ENCODE measurements around the gene CEBPZOS.
"Not testable (repeated sequence)": the region's sequence is repeated elsewhere in the genome, so short reads cannot be mapped to it uniquely, and the experiment has no call there.

CEBPZOS gene

DNA sequence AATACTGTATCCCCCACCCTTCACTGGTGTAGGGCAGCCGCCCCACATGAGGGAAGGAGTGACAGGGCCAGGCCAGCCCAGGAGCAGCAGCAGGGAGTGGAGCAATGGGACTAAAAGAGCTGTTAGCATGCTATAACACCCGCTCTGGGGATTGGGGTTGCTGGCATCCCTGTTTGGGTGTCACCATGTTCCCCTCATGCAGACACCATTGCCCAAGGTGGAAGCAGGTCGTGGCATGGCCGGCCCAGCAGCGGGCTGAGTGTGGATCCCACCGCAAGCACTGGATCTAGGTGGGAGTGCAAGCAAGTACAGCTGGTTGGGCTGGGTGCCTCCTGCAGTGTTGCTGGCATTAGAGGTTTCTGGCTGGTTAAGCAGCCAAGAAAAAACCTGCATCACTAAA is 4.5 kb upstream of the CEBPZOS start:
- no peak for DNase-seq

DNA sequence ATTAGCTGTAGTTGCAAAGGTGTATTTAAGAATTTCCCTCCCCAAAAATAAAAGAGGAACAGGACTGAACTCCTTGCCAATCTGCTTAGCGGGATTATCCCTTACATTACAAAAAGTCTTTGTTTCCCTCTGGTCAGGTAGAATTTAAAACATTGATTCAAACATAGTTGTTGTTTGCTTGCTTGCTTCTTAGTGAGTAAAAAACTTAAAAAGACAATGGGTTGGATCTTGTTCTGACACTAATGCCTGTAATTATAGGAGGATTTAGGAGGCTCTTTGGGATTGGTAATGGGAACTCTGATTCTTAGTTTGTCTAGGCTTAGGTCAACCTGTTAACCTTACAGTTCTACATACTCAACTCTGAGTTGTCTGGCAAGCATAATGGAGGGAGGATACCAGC is 3.7 kb upstream of the CEBPZOS start:
- no peak for DNase-seq

- DNase-seq = not testable (repeated sequence)
Measured at GRCh38 chr2:37195862-37196319, 405 bp upstream of the CEBPZOS start.

DNA sequence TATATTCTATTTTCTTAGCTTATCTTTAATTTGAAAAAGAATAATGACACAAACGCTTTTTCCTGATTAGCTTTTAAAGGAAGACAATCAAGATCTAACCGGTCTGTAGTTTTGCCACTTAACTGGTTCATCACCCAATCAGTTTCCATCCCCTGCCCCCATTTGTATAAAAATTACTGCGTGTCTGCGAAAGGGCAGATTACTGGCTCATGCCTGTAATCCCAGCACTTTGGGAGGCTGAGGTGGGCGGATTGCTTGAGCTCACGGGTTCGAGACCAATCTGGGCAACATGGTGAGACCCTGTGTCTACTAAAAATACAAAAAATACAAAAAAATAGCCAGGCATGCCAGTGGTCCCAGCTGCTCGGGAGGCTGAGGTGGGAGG is 2.4 kb downstream of the CEBPZOS start:
- no peak for DNase-seq

- no peak for DNase-seq
Measured at GRCh38 chr2:37201208-37201607, 4.9 kb downstream of the CEBPZOS start.

- peak; percentile 49 for DNase-seq
Measured at GRCh38 chr2:37201766-37202165, 5.5 kb downstream of the CEBPZOS start.

- no peak for DNase-seq
Measured at GRCh38 chr2:37203708-37204107, 7.4 kb downstream of the CEBPZOS start.

DNA sequence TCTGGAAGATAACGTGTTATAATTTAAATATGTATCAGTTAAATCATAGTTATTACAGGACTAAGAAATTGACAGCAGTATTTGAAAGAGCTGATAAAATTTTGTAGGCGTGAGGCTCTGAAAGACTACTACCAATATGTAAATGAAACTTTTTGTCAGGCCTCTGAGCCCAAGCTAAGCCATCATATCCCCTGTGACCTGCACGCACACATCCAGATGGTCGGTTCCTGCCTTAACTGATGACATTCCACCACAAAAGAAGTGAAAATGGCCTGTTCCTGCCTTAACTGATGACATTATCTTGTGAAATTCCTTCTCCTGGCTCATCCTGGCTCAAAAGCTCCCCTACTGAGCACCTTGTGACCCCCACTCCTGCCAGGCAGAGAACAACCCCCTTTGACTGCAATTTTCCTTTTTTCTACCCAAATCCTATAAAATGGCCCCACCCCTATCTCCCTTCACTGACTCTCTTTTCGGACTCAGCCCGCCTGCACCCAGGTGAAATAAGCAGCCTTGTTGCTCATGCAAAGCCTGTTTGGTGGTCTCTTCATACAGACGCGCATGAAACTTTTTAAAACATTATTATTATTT is 8.9 kb downstream of the CEBPZOS start:
- DNase-seq = not testable (repeated sequence)

DNA sequence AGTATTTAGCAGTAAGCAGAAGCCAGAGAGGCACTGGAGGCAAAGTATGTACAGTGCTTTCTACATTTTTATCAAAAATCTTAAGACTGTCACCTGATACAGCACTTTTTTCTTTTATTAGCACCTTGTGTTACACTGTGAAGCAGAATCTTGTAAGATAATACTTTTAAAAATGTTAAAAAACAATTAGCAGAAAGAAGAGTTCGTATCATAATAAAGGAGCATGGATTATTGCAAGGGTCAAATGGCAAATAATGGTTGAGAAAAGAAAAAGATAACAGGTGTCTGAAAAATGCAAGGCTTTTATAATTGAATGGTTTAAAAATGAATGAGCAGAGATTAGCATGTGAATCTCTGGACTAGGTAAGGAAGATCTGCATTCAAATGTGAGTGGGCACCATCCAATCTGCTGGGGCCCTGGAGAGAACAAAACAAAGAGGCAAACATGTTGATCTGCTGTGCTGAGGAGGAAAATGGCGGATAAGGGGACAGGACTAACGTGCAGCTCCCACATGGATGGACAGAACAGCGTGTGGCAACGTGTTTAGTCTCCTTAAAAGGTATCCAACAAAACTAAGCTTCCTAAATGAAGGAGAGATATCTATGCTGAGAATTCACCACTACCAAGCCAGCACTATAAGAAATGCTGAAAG is 9.5 kb downstream of the CEBPZOS start:
- DNase-seq = no peak

DNA sequence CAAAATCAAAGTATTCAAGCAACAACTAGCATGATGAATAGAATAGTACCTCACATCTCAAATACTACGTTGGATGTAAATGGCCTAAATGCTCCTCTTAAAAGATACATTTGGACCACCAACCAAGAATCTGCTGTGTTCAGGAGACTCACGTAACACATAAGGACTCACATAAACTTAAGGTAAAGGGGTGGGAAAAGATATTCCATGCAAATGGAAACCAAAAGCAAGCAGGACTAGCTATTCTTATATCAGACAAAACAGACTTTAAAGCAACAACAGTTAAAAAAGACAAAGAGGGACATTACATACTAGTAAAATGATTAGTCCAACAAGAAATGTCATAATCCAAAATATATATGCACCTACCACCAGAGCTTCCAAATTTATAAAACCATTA is 10.5 kb downstream of the CEBPZOS start:
- DNase-seq = not testable (repeated sequence)

GRCh38 chr2:37211212-37211611 is 14.9 kb downstream of the CEBPZOS start:
- no peak for DNase-seq

GRCh38 chr2:37211939-37212338 is 15.6 kb downstream of the CEBPZOS start:
- DNase-seq = no peak

GRCh38 chr2:37215250-37215649 is 19.0 kb downstream of the CEBPZOS start:
- no peak for DNase-seq

DNA sequence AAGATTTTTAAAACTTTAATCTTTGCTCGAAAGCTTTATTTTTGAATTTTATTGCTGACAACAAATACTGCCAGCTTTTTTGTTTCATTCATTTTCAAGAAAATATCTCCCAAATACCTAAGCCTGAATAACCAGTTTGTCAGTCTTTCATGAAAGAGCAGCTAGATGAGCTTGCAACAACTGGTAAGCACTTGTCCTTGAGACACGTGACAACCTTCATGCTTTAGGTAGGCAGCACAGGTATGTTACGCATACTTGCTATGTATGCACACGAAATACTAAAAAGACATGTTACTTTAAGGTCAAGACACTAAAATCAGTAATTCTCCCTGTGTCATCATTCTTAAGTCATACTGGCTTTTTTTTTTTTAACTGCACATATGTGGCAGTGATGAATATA is 22.8 kb downstream of the CEBPZOS start:
- DNase-seq = no peak

DNA sequence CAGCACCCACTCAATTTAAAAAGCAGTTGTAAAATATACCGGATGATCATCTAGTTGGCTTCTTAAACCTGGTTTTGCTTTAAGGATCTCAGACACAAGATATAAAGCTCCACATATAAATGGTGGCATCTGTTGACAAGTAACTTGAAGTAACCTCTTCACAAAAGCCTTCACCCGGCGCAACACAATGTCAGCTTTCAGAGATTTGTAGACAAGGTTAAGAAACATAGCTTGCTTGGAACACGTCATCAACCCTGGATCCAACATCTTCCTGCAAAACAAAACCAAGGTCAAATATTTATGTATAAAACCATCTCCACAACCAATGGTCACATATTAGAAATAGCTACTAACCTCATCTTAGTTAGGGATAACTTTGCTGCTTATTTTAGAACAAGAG is 26.8 kb downstream of the CEBPZOS start:
- DNase-seq = no peak

GRCh38 chr2:37224063-37224462 is 27.8 kb downstream of the CEBPZOS start:
- DNase-seq = no peak

DNA sequence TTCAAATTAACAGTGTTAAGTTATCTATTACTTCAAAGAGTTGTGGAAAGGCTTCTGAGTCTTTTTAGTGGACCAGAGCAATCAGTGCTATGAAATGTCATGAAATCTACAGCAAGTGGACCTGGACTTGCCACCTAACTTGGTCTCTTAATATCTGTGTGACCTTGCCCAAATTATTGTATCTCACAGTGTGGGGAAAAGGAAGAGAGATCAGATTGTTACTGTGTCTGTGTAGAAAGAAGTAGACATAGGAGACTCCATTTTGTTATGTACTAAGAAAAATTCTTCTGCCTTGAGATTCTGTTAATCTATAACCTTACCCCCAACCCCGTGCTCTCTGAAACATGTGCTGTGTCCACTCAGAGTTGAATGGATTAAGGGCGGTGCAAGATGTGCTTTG is 28.8 kb downstream of the CEBPZOS start:
- DNase-seq = not testable (repeated sequence)

- DNase-seq = no peak
Measured at GRCh38 chr2:37226863-37227262, 30.6 kb downstream of the CEBPZOS start.

DNA sequence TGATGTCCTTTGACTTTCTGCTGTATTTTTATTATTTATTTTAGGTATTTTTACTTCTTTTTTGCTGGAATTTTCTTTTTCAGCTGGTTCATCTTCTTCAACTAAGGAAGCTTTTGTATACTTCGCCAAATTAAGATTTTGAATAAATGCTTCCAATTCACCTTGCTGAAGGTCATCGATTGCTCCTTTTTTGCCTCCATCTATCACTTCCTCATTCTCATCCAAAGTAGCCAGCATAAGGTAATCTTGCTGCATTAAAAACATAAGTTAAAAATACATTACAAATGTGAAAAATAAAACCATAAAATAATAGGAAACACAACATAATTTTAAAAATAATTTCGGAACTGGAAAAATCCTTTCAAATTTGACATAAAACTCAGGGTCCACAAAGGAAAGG is 32.5 kb downstream of the CEBPZOS start:
- no peak for DNase-seq

- DNase-seq = peak; percentile 3
Measured at GRCh38 chr2:37230581-37230980, 34.3 kb downstream of the CEBPZOS start.

GRCh38 chr2:37231241-37232130 is 35.2 kb downstream of the CEBPZOS start, which contains the start of the genes CEBPZ and NDUFAF7:
CEBPZ (minus strand) TSS chr2:37231596; CDS start chr2:37231567, 29 bp downstream.
NDUFAF7 (plus strand) TSS chr2:37231658; CDS start chr2:37231706, 48 bp downstream.
- DNase-seq = peak; percentile 91

GRCh38 chr2:37232131-37232933 is 36.0 kb downstream of the CEBPZOS start:
- peak; percentile 2 for DNase-seq

DNA sequence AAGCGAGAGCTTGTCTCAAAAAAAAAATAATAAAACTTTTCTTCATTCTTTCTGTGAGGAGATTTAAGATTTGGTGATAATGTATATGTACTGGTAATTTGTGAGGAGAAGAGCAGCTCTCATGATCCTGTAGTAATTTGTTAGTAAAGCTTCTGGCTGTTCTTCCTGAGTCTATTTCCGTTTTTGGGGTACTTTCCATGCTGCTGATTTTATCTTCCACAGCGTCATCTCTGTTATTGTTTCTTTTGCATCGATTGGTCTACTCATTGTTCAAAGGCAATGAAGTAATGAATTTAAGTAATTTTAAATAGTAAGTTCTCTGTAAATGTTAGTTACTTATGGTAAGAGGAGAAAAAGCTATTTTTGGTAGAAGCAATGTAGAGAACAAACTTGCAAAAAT is 47.1 kb downstream of the CEBPZOS start:
- no peak for DNase-seq

Data from fibroblast of skin of right biceps (primary cell).